ENCODE measurements around the gene ASAH2B.

DNA sequence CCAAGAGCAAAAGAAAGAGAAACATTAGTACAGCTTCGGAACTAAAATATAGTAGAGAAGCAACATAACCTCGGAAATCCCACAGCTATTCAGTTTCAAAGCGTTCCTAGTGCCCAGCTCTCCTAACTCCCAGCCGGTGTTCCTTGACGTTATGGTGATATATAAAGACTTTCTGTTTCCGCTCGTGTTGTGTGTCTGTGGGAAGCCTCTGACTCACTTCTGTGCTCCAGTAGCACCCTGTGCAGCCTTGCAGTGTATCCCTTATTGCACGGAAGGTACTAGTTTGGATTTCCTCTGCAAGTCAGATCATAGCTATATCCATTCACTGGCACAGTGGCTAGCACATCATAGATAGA lies 535 bp downstream of the ASAH2B start:
- TF ChIP-seq, protein P1, sequence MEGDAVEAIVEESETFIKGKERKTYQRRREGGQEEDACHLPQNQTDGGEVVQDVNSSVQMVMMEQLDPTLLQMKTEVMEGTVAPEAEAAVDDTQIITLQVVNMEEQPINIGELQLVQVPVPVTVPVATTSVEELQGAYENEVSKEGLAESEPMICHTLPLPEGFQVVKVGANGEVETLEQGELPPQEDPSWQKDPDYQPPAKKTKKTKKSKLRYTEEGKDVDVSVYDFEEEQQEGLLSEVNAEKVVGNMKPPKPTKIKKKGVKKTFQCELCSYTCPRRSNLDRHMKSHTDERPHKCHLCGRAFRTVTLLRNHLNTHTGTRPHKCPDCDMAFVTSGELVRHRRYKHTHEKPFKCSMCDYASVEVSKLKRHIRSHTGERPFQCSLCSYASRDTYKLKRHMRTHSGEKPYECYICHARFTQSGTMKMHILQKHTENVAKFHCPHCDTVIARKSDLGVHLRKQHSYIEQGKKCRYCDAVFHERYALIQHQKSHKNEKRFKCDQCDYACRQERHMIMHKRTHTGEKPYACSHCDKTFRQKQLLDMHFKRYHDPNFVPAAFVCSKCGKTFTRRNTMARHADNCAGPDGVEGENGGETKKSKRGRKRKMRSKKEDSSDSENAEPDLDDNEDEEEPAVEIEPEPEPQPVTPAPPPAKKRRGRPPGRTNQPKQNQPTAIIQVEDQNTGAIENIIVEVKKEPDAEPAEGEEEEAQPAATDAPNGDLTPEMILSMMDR (IDR thresholded peaks at IDR 0.05) = no peak
- TF ChIP-seq POLR2A (IDR thresholded peaks at IDR 0.05) = no peak

All from right lobe of liver (tissue), 4 donors.